HCT116 (cell line): ENCODE results near the gene LAGE3. TPM values are rescaled to one million over a fixed set of nuclear protein-coding genes. Genes with fewer than 3 reads are reported as not detected.

Experiments used
- ATAC-seq: fragments of 200-7000 bp; cut with Tn5 transposase; 2 replicates; pipeline ENCODE4 v1.9.1; 2020; ENCODE audit warnings: mild to moderate bottlenecking, moderate library complexity
- BruUV-seq: library from RNA; stranded (reverse); fragments of 400-500 nt; replicated peaks from 2 replicates; lab custom pipeline; 2021; lab: Mats Ljungman, UMichigan
- CTCF ChIA-PET: fragments of 300-600 bp; sonication (Branson Sonifier 250); formaldehyde crosslinking; loops from one replicate; lab custom pipeline; 2021; ENCODE audit warnings: antibody characterized with exemption; lab: Charles Lee
- POLR2A ChIA-PET: fragments of 300-600, 350-600 bp; sonication (Branson Sonifier 250); formaldehyde crosslinking; loops from one replicate; lab custom pipeline; 2021; ENCODE audit warnings: antibody characterized with exemption; lab: Charles Lee
- RAD21 ChIA-PET, 2 experiments: fragments of 300-600 bp; sonication (Branson Sonifier 250); formaldehyde crosslinking; loops; one replicate each; lab custom pipeline; 2023; ENCODE audit warnings: low total read pairs in 2 of 2; ENCODE audit not compliant: uncharacterized antibody in 2 of 2, unreplicated experiment in 2 of 2, low non-redundant PET in 1 of 2; lab: Charles Lee
- DNase-seq: peaks from one replicate; pipeline ENCODE4 v3.0.0-alpha.2; 2010; ENCODE audit warnings: low read depth, low spot score
- H2AFZ ChIP-seq: fragments of 200-600 bp; shearing (Covaris generic), sonication (generic); 2 replicates; pipeline ENCODE4 v1.6.1; 2017; ENCODE audit warnings: low read depth, mixed run types, mixed read lengths, antibody characterized with exemption, low read length; ENCODE audit not compliant: poor library complexity, severe bottlenecking
- H3K27ac ChIP-seq: 2 replicates; pipeline ENCODE4 v1.5.1; 2012; ENCODE audit warnings: low read depth, low read length
- H3K27me3 ChIP-seq: fragments of 200-600 bp; sonication (generic); 2 replicates; pipeline ENCODE4 v1.6.1; 2016; ENCODE audit warnings: mixed run types, low read length, mixed read lengths; ENCODE audit not compliant: insufficient read depth
- H3K36me3 ChIP-seq, 2 experiments: fragments of 200-500 bp in 1 of 2; fragments of 200-600 bp in 1 of 2; sonication (Bioruptor generic) in 1 of 2; sonication (generic) in 1 of 2; 2 replicates each; pipeline versions ENCODE4 v1.5.1 to v1.6.1; 2014 to 2016; ENCODE audit warnings: low read length in 2 of 2, inconsistent platforms in 1 of 2, mixed read lengths in 1 of 2, mixed run types in 1 of 2; ENCODE audit not compliant: insufficient read depth in 2 of 2, control insufficient read depth in 1 of 2
- H3K4me1 ChIP-seq, 2 experiments: fragments of 200-600 bp in 1 of 2; sonication (generic) in 1 of 2; 2 replicates each; pipeline versions ENCODE4 v1.5.1 to v1.6.1; 2012 to 2017; ENCODE audit warnings: low read length in 2 of 2, inconsistent platforms in 1 of 2, mild to moderate bottlenecking in 1 of 2, mixed read lengths in 1 of 2, mixed run types in 1 of 2, moderate library complexity in 1 of 2; ENCODE audit not compliant: insufficient read depth in 2 of 2, control insufficient read depth in 1 of 2
- H3K4me2 ChIP-seq: fragments of 200-600 bp; sonication (generic); 2 replicates; pipeline ENCODE4 v1.6.1; 2017; ENCODE audit warnings: mixed run types, low read length, mixed read lengths
- H3K4me3 ChIP-seq, 2 experiments: fragments of 200-600 bp in 1 of 2; sonication (generic) in 1 of 2; replicated peaks in 1 of 2; 2 replicates each; pipeline ENCODE4 v1.5.1; 2011 to 2016; ENCODE audit warnings: low read length in 2 of 2, control low read depth in 1 of 2, low read depth in 1 of 2, mild to moderate bottlenecking in 1 of 2, mixed read lengths in 1 of 2, mixed run types in 1 of 2
- H3K79me2 ChIP-seq: fragments of 200-600 bp; sonication (generic); 2 replicates; pipeline ENCODE4 v1.6.1; 2017; ENCODE audit warnings: mild to moderate bottlenecking, mixed run types, low read length, moderate library complexity, mixed read lengths; ENCODE audit not compliant: insufficient read depth
- H3K9ac ChIP-seq: fragments of 200-600 bp; sonication (generic); 2 replicates; pipeline ENCODE4 v1.6.1; 2016; ENCODE audit warnings: low read length, mixed read lengths
- H3K9me2 ChIP-seq: fragments of 200-600 bp; sonication (generic), shearing (Covaris generic); 2 replicates; pipeline ENCODE4 v1.6.1; 2017; ENCODE audit warnings: mixed run types, mild to moderate bottlenecking, moderate library complexity; ENCODE audit not compliant: insufficient read depth
- H3K9me3 ChIP-seq, 2 experiments: fragments of 200-500 bp in 1 of 2; fragments of 200-600 bp in 1 of 2; sonication (Bioruptor generic) in 1 of 2; sonication (generic) in 1 of 2; 2 replicates each; pipeline ENCODE4 v1.6.1; 2014 to 2017; ENCODE audit warnings: low read length in 2 of 2, mixed read lengths in 2 of 2, inconsistent platforms in 1 of 2, low read depth in 1 of 2, mild to moderate bottlenecking in 1 of 2, mixed run types in 1 of 2, moderate library complexity in 1 of 2; ENCODE audit not compliant: control insufficient read depth in 1 of 2, insufficient read depth in 1 of 2
- H4K20me1 ChIP-seq: fragments of 200-600 bp; sonication (generic), shearing (Covaris generic); 2 replicates; pipeline ENCODE4 v1.6.1; 2017; ENCODE audit warnings: mixed run types, mild to moderate bottlenecking, moderate library complexity; ENCODE audit not compliant: insufficient read depth
- CEBPB ChIP-seq: IDR thresholded peaks from 2 replicates; pipeline ENCODE4 v1.6.1; 2012; ENCODE audit warnings: low read depth
- CTCF ChIP-seq, 3 experiments: fragments of 200-600 bp in 1 of 3; sonication (generic) in 1 of 3; IDR thresholded peaks in 2 of 3; conservative IDR thresholded peaks in 1 of 3; 2 replicates each; pipeline ENCODE4 v1.5.1; 2012 to 2017; ENCODE audit warnings: low read depth in 2 of 3, low read length in 2 of 3, antibody characterized with exemption in 1 of 3, borderline replicate concordance in 1 of 3, control low read depth in 1 of 3, mild to moderate bottlenecking in 1 of 3, mixed read lengths in 1 of 3, mixed run types in 1 of 3, moderate library complexity in 1 of 3; ENCODE audit not compliant: insufficient read depth in 1 of 3
- EGR1 ChIP-seq: IDR thresholded peaks from 2 replicates; pipeline ENCODE4 v1.6.1; 2012; ENCODE audit warnings: low read depth
- ELF1 ChIP-seq: IDR thresholded peaks from 2 replicates; pipeline ENCODE4 v1.6.1; 2012; ENCODE audit warnings: low read depth, borderline replicate concordance
- EZH2 ChIP-seq: fragments of 200-600 bp; sonication (generic); IDR thresholded peaks from 2 replicates; pipeline ENCODE4 v1.6.1; 2017; ENCODE audit warnings: antibody characterized with exemption, mixed run types
- FOSL1 ChIP-seq: IDR thresholded peaks from 2 replicates; pipeline ENCODE4 v1.6.1; 2012; ENCODE audit warnings: low read depth
- POLR2A ChIP-seq: IDR thresholded peaks from 2 replicates; pipeline ENCODE4 v1.7.0; 2011; ENCODE audit warnings: borderline replicate concordance; ENCODE audit not compliant: insufficient read depth, insufficient read length; ENCODE audit errors: extremely low read depth
- POLR2AphosphoS5 ChIP-seq: IDR thresholded peaks from 2 replicates; pipeline ENCODE4 v1.6.1; 2011; ENCODE audit warnings: mild to moderate bottlenecking, low read depth, low read length, moderate library complexity
- SIN3A ChIP-seq: IDR thresholded peaks from 2 replicates; pipeline ENCODE4 v1.6.1; 2012; ENCODE audit warnings: low read depth
- SRF ChIP-seq: IDR thresholded peaks from 2 replicates; pipeline ENCODE4 v1.6.1; 2012; ENCODE audit warnings: low read depth
- YY1 ChIP-seq: IDR thresholded peaks from 2 replicates; pipeline ENCODE4 v1.6.1; 2011; ENCODE audit warnings: low read length, low read depth, moderate library complexity, mild to moderate bottlenecking; ENCODE audit not compliant: insufficient replicate concordance; ENCODE audit errors: extremely low read depth
- ZFX ChIP-seq: fragments of 450-650 bp; IDR thresholded peaks from 2 replicates; pipeline ENCODE4 v1.6.1; 2017
- intact Hi-C: fragments of 100-400 bp; cut with micrococcal nuclease; formaldehyde crosslinking; loops from 2 replicates; pipeline ENCODE4 v1.10.0; 2022
- total RNA-seq: library from RNA; stranded (reverse); gene quantifications from one replicate; pipeline ENCODE4 v1.2.1, GENCODE V29; 2021; ENCODE audit not compliant: unreplicated experiment
- TF ChIP-seq, protein P1 (sequence below): IDR thresholded peaks from 2 replicates; pipeline ENCODE4 v1.6.1; 2012
- TF ChIP-seq, protein P2 (sequence below): IDR thresholded peaks from 2 replicates; pipeline ENCODE4 v1.6.1; 2011; ENCODE audit warnings: mild to moderate bottlenecking, low read length, moderate library complexity; ENCODE audit not compliant: insufficient replicate concordance; ENCODE audit errors: extremely low read depth

Gene LAGE3
- total RNA-seq, 1 experiment from 2014 or later: 42.8 TPM

GRCh38 chrX:154466907-154467306 is 12.2 kb downstream of the LAGE3 start:
- H3K9ac ChIP-seq: no peak overlapping the region
- H3K4me3 ChIP-seq: no peak overlapping the region
- no peak for ATAC-seq
- no peaks in the 10 kb centered on the region for H3K27me3 ChIP-seq
- no peak overlapping the region for H3K27ac ChIP-seq
- H4K20me1 ChIP-seq: no peaks in the 10 kb centered on the region
- DNase-seq: no peak
- H3K4me1 ChIP-seq: no peaks in the 10 kb centered on the region
- ChIA-PET CTCF (no interaction called here), POLR2A (no interaction called here), RAD21 (no interaction called here)
- no peaks in the 10 kb centered on the region for H3K9me3 ChIP-seq
- intact Hi-C loops: no loop called here
- no peaks in the 10 kb centered on the region for H3K9me2 ChIP-seq
- H2AFZ ChIP-seq: no peak overlapping the region
- no peak overlapping the region for H3K4me2 ChIP-seq
- H3K36me3 ChIP-seq: peaks cover 2 to 4% of the 10 kb centered on the region in 2 experiments; a peak in 1 of 4 replicates
- no TSS peak for BruUV-seq
- no peaks in the 10 kb centered on the region for H3K79me2 ChIP-seq
- TF ChIP-seq ZFX (no peak), POLR2A (no peak), POLR2AphosphoS5 (no peak), SRF (no peak), SIN3A (no peak), ELF1 (no peak), CTCF (IDR thresholded peaks at IDR 0.05 in 2 of 3, conservative IDR thresholded peaks at IDR 0.05 in 1 of 3; ENCODE audit: borderline replicate concordance in 1 of 3, insufficient read depth in 1 of 3, low read depth in 2 of 3, low read length in 2 of 3) (no peak), EZH2 (no peak), CEBPB (no peak), FOSL1 (no peak), EGR1 (no peak), YY1 (no peak)
- TF ChIP-seq, protein P1, sequence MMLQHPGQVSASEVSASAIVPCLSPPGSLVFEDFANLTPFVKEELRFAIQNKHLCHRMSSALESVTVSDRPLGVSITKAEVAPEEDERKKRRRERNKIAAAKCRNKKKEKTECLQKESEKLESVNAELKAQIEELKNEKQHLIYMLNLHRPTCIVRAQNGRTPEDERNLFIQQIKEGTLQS: no peak
- TF ChIP-seq, protein P2, sequence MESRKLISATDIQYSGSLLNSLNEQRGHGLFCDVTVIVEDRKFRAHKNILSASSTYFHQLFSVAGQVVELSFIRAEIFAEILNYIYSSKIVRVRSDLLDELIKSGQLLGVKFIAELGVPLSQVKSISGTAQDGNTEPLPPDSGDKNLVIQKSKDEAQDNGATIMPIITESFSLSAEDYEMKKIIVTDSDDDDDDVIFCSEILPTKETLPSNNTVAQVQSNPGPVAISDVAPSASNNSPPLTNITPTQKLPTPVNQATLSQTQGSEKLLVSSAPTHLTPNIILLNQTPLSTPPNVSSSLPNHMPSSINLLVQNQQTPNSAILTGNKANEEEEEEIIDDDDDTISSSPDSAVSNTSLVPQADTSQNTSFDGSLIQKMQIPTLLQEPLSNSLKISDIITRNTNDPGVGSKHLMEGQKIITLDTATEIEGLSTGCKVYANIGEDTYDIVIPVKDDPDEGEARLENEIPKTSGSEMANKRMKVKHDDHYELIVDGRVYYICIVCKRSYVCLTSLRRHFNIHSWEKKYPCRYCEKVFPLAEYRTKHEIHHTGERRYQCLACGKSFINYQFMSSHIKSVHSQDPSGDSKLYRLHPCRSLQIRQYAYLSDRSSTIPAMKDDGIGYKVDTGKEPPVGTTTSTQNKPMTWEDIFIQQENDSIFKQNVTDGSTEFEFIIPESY: no peak
